Activated CD4-positive, alpha-beta T cell treated with anti-CD3 and anti-CD28 coated beads, Interleukin-2, Interleukin-6, amounts not matched to agents 100 ng/mL and 50 ng/mL, durations not matched to agents 16 hours and 8 hours (primary cell): ENCODE measurements around the gene EPHB6.

Source experiments
- DNase-seq: peaks from one replicate; pipeline ENCODE4 v3.0.0-alpha.2; 2020

The EPHB6 gene

GRCh38 chr7:142865766-142866165 lies 10.9 kb downstream of the EPHB6 start:
- no peak for DNase-seq

- peak; percentile 16 for DNase-seq
Measured at GRCh38 chr7:142866361-142867096, 11.7 kb downstream of the EPHB6 start.

GRCh38 chr7:142867097-142867378 lies 12.2 kb downstream of the EPHB6 start:
- DNase-seq: no peak

DNA sequence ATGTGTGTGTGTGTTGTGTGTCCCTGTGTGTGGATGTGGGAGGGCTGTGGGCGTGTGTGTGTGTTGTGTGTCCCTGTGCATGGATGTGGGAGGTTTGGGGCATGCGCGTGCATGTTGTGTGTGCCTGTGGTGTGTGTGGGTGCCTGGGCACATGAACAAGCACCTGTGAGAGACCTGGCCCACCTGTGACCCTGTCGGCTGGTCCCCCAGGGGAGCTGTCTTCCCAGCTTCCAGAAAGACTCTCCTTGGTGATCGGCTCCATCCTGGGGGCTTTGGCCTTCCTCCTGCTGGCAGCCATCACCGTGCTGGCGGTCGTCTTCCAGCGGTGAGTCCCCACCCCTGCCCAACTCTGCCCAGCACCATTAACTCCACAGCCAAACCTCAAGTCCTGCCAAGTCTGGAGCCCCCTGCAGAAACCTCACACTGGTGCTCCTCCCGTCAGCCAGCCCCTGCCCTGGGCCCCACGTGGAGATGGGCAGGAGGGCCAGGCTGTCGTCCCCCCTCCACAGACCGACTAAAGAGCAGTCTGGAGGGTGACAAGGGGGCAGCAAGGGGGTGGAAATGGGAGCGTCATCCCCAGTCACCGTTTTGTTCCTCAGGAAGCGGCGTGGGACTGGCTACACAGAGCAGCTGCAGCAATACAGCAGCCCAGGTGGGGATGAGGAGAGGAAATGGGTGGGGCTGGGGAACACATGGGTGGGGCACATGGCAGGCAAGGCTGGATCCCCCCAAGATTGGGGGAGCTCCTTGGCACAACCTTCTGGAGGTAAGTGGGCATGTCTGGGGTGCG lies 12.7 kb downstream of the EPHB6 start:
- DNase-seq: no peak

DNA sequence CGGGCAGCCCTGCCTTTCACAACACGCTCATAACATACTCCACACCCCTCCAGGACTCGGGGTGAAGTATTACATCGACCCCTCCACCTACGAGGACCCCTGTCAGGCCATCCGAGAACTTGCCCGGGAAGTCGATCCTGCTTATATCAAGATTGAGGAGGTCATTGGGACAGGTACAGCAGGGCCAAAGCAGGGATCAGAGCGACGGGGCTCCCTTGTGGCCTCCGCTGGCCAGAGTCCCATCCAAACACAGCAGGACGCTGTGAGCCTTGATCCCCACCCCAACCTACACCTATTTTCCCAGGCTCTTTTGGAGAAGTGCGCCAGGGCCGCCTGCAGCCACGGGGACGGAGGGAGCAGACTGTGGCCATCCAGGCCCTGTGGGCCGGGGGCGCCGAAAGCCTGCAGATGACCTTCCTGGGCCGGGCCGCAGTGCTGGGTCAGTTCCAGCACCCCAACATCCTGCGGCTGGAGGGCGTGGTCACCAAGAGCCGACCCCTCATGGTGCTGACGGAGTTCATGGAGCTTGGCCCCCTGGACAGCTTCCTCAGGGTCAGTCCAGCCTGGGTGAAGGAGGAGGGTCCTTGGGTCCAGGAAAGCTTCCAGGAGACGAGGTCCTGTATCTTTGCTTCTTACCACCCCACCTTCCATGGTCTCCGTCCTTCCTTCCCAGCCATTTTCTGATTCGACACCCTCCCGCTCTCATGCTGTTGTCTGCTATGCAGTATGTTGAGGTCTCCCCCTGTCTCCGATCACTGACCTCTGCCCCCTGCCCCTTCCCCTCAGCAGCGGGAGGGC lies 13.5 kb downstream of the EPHB6 start:
- DNase-seq: no peak

DNA sequence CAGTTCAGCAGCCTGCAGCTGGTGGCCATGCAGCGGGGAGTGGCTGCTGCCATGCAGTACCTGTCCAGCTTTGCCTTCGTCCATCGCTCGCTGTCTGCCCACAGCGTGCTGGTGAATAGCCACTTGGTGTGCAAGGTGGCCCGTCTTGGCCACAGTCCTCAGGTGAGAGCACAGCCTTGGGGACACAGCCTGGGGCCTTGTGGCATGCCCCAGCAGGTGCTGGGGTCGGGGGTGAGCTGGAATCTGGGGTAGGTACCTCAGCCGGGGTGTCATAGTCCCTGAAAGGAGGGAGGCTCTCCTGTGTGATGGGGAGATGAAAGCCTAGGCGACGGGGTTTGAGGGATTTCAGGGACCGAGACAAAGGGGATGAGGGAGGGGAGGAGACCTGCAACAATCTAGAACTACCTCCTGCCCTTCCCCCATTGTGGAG lies 14.1 kb downstream of the EPHB6 start:
- DNase-seq: no peak

DNA sequence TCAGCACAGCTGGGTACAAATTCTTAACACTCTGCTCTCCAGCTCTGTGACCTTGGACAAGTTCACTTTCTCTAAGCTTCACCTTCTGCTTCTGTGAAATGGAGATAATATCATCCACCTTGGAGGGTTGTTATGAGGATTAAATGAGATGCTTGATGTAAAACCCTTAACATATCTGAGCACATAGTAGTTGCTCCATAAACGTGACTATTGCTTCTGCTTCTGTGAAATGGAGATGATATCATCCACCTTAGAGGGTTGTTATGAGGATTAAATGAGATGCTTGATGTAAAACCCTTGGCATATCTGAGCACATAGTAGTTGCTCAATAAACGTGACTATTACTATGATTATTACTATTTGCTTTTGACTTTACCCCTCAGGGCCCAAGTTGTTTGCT lies 14.6 kb downstream of the EPHB6 start:
- DNase-seq: no peak

- no peak for DNase-seq
Measured at GRCh38 chr7:142870147-142870559, 15.3 kb downstream of the EPHB6 start.

DNA sequence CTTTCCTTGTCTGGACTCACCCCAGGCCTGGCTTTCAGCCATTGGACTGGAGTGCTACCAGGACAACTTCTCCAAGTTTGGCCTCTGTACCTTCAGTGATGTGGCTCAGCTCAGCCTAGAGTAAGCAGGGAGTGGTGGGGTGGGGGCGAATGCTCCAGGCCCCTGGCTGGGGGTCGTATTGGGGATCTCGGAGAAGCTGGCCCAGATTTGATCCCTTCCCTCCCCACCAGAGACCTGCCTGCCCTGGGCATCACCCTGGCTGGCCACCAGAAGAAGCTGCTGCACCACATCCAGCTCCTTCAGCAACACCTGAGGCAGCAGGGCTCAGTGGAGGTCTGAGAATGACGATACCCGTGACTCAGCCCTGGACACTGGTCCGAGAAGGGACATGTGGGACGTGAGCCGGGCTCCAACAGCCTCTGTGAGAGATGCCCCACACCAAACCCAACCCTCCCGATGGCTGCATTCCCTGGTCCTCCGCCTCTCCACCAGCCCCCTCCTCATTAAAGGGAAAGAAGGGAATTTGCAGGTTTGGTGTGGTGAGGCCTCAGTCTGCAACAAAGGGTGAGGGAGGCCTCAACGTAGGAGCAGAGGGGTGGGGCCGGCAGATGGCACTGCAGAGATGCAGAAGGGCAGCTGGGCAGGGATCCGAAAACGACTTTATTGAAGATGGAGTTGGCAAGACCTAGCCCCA lies 15.8 kb downstream of the EPHB6 start:
- no peak for DNase-seq

- DNase-seq: no peak
Measured at GRCh38 chr7:142871260-142872105, 16.6 kb downstream of the EPHB6 start.

- no peak for DNase-seq
Measured at GRCh38 chr7:142872106-142872675, 17.3 kb downstream of the EPHB6 start.

DNA sequence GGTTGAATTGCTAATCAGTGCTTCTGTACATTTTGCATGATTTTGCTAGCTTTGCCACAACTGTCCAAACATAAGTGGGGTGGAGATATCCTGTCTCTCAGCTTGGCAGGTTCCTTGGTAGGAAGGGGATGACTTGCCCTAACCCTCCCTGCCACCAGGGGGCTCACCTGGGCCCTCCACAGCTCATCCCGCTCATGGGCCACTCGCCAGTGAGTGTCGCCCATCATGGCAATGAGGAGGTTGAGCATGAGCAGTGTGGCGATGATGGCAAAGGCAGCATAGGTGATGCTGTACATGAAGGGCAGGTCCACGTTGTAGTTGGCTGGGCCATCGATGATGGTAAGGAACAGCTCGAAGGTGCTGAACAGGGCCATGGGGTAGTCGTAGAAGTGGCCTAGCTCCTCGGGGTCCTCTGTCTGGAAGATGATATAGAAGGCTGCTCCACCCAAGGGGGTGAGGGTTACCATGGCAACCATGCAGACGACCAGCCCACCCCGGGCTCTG lies 18.5 kb downstream of the EPHB6 start:
- peak; percentile 55 for DNase-seq

- DNase-seq: no peak
Measured at GRCh38 chr7:142873871-142874270, 19.0 kb downstream of the EPHB6 start.

DNA sequence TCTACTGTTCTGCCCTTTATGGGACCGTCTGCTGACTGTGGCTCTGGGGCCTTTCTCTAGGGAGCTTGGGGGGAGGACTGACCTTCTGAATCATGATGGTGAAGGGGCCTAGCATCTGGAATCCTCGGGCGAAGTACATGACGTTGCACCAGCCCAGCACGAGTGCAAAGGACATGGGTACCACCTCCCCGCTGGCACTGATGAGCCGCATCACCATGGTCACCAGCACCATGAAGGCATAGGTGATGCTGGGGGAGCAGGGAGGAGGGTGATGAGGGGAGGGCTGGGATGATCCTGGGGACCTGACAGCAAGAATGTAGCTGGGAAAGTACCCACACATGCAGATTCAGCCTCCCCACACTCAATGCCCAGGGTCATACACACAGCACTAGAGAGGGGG lies 19.5 kb downstream of the EPHB6 start:
- no peak for DNase-seq

DNA sequence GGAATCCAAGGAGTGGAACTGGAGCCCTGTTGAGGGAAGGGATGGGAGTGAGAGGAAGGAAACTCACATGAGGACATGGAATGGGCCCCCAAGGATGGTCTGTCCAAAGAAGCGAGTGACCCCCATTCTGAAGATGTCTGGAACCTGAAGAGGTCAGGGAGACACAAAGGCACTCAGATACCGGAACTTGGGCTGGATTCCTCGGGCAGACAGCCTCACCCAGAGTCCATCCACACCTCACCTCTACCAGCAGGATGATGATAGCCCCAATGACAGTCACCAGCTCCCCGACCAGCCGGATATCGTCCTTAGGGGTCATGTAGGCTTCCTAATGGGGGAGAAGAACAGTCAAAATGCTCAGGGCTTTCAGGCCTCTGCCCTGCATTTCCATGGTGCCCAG lies 20.0 kb downstream of the EPHB6 start:
- no peak for DNase-seq

DNA sequence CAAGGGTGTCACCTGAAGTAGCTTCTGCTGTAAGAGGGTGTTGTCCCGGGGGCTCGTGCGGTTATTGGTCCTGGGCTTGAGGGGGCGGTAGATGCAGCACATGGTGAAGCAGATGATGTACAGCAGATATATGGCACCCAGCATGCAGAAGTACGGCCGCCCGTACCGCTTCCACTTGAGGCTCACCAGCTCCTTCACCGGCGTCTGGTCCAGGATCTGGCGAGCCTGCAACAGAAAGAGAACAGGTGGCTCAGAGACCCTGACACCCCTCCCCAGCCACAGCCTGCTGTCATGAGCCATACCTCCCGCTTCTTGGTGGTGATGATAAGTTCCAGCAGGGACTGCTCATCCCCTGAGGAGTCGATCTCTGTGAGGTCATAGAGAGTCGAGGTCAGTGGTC lies 20.6 kb downstream of the EPHB6 start:
- no peak for DNase-seq

DNA sequence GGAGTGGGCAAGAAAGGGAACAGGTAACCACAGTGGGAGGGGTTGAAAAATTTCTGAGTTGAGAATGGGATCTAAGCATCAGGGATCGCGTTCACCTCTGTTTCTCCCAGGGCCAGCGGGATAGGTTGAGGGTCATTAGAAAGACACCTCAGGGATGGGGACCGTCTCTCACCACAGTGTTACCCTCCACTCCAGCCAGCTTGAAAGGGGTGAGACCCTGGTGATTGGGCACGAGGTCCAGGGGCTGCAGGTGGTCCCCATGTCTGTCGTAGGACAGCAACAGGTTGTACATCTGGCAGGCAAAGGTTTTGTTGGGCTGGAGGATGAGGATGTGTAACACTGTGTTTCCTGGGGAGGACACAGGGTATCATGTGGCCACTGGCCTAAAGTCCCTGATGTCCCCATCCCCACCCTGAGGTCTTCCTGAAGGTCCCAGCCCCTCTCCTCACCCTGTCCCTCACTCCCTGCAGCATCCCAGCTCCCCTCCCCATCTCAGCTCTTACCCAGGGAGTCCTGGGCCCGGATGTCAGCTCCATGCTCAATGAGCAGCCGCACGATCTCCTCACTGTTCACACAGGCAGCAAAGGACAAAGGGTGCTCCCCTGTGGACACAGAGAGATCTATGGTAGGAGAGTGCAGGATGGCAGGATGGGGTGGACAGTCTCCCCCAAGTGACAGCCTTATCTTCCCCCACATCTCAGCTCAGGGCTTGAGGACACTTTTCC lies 21.5 kb downstream of the EPHB6 start:
- DNase-seq: no peak

- no peak for DNase-seq
Measured at GRCh38 chr7:142876991-142877910, 22.4 kb downstream of the EPHB6 start.

GRCh38 chr7:142878315-142878714 lies 23.4 kb downstream of the EPHB6 start:
- DNase-seq: no peak

GRCh38 chr7:142879060-142879459 lies 24.2 kb downstream of the EPHB6 start:
- no peak for DNase-seq
